EH (cell line): ENCODE results near the gene PSEN1.
A peak's percentile ranks its signal among the peaks of the same experiment; 100 is the strongest.

Source experiments
- DNase-seq: peaks from one replicate; pipeline ENCODE4 v3.0.0-alpha.2; 2015; ENCODE audit warnings: low read depth

The PSEN1 gene

GRCh38 chr14:73240816-73241480, 104.6 kb downstream of the PSEN1 start:
- no peak for DNase-seq

GRCh38 chr14:73241481-73242165, 105.3 kb downstream of the PSEN1 start:
- no peak for DNase-seq

DNA sequence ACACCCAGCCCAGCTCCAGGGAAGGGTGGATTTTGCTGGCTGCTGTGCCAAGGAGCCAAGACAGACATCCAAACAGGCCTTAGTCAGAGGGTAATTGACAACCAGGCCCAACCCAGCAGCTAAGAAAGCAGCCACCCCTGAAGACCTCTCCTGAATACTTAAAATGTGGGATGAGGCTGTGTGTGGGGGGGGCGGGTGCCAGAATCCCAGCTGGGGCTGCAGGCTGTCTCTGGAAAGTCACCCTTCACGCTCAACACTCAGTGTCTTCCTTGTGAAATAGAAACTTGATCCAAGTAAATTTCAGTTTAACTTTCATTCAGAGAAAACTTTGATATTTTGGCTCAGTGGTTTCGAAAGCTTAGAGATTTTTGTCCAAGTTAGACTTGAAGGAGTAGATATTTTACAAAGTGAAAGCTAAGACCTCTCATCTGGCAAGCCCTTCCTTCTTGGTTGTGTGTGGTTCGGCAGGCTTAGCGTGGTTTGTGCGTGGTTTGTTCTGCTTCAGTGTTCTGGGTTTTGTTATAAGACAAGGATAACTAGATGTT, 106.1 kb downstream of the PSEN1 start:
- DNase-seq: no peak

DNA sequence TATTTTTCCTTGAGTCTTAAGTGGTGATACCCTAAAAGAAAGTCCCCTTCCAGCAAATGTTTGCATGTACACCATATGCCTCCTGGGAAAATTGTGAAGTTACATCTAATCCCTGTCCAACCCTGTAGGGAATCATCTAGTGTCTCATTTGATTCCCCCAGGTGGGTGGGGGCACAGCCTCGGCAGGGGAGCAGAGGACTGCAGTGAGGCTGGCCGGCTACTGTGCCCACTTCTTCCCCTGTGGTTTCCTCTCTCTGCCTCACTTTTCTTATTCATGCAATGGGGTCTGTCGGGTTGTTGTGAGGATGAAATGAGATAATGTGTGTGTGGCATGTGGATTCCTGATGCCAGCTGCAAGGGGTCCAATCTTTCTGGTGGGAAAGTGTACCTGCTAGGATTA, 107.0 kb downstream of the PSEN1 start:
- DNase-seq: no peak

GRCh38 chr14:73243748-73244147, 107.4 kb downstream of the PSEN1 start:
- DNase-seq: no peak

DNA sequence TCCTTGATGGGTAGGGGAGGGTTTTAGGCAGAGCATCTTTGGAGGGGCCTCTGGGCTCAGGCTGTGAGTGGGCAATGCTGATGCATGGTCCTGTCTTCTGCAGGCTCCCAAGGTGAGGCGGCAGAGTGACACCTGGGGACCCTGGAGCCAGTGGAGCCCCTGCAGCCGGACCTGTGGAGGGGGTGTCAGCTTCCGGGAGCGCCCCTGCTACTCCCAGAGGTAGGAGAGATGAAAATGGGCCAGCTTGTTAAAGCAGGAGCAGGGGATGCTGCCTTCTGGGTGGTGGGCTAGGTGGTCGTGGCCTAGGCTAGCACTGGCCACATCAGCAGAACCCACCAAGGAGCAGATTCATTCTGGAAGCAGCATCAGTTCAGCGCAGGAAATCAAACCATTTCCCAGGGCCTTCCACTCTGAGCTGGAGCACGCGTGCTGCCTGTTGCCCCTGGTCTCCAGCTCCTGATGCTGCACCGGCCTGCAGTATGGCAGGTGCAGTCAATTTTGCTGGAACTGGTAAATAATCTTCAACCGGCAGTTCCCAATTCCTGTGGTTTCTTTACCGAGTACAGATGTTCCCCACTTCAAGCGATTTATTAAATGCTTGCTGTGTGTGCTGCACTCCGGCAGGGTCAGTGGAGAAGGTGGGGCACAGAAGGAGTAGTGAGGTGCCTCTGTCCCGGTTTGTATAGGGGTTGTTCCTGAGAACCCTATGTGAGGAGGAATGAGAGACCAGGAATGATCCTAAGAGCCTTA, 108.4 kb downstream of the PSEN1 start:
- DNase-seq: no peak

DNA sequence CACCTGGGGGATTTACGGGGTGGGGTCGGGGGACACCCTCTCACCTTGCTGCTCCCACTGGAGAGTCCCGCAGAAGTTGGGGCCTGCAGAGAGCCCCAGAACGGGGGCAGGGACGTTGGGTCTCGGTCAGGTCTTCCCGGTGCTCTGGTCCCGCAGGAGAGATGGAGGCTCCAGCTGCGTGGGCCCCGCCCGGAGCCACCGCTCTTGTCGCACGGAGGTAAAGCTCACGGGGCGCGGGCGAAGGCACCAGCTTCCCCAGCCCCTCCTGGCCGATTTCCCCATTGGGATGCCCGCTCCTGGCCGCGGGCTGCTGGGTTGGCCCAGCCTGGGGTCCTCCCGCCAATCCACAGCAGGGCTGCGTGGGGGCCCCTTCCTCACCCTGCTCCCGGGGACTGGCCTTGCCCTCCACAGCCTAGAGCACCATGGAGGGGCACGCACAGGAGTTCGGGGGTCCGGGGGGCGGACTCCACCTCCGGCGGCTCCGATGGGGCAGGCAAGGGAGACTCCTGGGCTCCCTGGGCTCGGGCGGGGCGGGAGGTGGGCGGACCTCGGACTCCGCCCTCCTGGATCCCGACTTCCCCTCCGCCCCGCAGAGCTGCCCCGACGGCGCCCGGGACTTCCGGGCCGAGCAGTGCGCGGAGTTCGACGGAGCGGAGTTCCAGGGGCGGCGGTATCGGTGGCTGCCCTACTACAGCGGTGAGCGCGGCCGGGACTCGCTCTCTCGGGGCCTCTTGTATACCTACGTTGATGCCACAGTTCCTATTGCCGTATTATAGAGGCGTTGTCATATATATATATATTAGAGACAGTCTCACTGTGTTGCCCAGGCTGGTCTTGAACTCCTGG, 109.4 kb downstream of the PSEN1 start:
- peak; percentile 50 for DNase-seq

GRCh38 chr14:73246387-73247150, 110.3 kb downstream of the PSEN1 start:
- DNase-seq: no peak

DNA sequence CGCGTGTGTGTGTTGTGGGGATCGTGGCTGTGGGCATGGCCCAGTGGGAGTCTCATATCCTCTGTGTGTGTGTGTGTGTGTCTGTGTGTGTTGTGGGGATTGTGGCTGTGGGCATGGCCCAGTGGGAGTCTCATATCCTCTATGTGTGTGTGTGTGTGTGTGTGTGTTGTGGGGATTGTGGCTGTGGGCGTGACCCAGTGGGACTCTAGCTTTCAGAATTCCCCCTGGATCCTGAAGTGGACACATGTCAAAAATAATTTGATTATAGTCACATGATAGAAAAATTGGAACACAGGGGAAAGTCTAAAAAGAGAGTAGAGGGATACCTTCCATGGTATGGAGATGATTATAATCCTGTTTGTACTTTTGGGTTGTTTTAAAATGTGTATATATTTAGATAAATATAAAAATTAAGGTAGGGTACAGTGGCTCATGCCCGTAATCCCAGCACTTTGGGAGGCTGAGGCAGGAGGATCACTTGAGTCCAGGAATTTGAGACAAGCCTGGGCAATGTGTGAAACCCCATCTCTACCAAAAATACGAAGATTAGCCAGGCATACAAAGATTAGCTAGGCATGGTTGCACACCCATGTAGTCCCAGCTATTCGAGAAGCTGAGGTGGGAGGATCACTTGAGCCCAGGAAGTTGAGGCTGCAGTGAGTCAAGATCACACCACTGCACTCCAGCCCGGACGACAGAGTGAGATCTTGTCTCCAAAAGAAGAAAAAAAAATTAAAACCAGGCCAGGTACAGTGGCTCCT, 112.0 kb downstream of the PSEN1 start:
- peak; percentile 35 for DNase-seq

GRCh38 chr14:73249108-73249507, 112.8 kb downstream of the PSEN1 start:
- DNase-seq: no peak

DNA sequence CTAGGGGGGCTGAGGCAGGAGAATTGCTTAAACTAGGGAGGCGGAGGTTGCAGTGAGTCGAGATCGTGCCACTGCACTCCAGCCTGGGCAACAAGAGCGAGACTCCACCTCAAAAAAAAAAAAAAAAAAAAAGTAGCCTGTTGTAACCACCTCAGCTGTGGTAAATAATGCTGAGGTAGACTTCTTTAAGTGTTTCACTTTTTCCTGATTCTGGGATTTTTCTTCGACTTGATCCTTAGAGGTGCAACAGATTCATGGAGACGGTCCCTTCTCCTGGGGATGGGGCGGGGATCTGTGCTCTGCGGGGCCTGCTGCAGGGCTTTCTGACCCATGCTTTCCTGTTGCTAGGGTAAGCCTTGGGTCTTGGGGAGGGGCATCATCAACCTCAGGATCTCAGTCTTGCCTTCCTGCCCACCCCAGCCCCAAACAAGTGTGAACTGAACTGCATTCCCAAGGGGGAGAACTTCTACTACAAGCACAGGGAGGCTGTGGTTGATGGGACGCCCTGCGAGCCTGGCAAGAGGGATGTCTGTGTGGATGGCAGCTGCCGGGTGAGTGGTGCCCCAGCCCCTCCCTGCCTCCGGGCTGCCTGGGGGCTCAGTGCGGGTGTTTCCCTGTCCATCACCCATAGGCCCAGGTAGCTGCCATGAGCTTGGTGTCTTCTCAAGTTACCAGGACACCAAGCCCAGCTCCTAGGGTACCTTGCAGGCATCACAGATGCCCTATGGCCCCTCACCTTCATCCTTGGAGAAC, 113.4 kb downstream of the PSEN1 start:
- DNase-seq: no peak

DNA sequence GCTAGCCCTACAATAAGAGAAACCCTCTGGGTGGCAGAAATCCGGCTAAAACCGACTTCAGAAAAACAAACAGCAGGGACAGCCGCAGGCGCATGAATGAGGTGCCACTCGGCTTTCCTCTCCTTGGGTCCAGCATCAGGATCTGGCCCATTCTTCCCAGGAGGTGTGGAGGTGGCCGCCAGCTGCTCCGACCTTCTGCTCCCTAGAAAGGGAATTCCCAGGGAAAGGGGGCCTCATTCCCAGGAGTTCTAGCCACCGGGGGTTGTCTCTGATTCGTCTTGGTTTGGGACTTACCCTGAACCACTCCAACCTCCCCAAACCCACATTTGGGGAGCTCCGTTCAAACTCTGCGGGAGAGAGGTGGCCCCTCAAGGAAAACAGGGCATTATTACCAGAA, 114.0 kb downstream of the PSEN1 start:
- DNase-seq: no peak

DNA sequence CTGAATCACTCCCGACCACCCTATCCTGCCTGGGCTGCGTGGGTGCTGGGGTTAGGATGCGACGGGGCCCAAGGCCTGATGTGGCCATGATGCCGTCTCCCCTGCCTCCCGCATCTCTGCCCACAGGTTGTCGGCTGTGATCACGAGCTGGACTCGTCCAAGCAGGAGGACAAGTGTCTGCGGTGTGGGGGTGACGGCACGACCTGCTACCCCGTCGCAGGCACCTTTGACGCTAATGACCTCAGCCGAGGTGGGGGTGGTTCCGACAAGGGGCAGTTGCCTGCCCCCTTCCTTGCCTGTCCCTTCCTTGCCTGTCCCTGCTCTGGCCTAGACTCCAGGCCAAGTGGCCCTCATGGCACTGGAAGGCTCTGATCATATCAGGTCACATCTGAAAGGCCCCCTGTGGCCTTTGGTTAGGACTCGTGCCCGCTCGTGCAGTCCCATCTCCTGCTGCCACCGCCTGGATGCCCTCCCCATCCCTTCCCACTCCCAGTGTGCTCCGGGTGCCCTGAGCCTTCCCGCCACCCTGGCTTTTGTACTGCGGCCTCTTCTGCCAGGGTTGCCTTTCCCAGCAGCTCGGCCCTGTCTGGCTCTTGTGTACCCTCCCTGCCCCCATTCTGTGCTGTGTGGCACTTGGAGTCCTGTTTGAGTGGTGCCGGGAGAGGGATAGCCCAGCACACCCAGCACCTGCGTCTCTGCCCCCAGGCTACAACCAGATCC, 114.6 kb downstream of the PSEN1 start:
- no peak for DNase-seq

DNA sequence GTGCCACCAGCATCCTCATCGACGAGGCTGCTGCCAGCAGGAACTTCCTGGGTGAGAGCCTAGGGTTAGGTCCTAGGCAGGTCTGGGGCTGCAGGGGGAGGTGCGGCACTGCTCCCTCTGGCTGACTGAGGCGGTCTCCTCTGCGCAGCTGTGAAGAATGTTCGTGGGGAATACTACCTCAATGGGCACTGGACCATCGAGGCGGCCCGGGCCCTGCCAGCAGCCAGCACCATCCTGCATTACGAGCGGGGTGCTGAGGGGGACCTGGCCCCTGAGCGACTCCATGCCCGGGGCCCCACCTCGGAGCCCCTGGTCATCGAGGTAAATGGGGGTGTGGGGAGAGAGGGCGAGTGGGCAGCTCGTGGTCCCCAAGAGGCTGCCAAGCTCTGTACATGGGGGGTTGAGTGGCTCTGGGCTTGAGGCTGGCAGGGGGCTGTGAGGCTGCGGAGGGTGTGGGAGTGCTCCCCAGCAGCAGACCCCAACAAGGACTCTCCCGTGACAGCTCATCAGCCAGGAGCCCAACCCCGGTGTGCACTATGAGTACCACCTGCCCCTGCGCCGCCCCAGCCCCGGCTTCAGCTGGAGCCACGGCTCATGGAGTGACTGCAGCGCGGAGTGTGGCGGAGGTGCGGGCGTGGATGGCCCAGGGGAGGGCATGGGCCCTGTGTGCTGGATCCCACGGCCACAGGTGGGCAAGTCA, 115.4 kb downstream of the PSEN1 start:
- no peak for DNase-seq

GRCh38 chr14:73252491-73253322, 116.4 kb downstream of the PSEN1 start:
- DNase-seq: no peak

GRCh38 chr14:73253323-73253610, 117.0 kb downstream of the PSEN1 start:
- no peak for DNase-seq

DNA sequence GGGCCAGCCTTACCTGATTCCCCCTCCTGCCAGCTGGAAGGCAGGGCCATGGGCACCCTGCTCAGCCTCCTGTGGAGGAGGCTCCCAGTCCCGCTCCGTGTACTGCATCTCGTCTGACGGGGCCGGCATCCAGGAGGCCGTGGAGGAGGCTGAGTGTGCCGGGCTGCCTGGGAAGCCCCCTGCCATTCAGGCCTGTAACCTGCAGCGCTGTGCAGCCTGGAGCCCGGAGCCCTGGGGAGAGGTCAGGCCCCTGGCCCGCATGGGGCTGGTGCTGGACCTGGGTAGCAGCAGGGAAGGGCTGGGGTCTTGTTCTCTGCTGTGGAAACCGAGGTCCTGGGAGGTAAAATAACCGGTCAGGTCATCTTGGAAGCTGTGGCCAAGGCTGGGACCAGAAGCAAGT, 117.4 kb downstream of the PSEN1 start:
- DNase-seq: no peak
